ENCODE data around the gene RMI2. TPM values are rescaled to one million over a fixed set of nuclear protein-coding genes. Genes with fewer than 3 reads are reported as not detected.

Gene RMI2
- total RNA-seq, 1 experiment from 2014 or later = 57.7 TPM

- DNase-seq (ENCODE audit: low read depth) = no peak
- in situ Hi-C loops (cut with HindIII; ENCODE audit: low pct_unique_long_range_greater_than_20kb, low sequenced_read_pairs) = no loop called here
Observed at GRCh38 chr16:11347831-11348230, 2.6 kb downstream of the RMI2 start.

GRCh38 chr16:11348737-11349598 lies 3.7 kb downstream of the RMI2 start:
- in situ Hi-C loops (cut with HindIII; ENCODE audit: low pct_unique_long_range_greater_than_20kb, low sequenced_read_pairs) = no loop called here
- no peak for DNase-seq (ENCODE audit: low read depth)

GRCh38 chr16:11349599-11350276 lies 4.5 kb downstream of the RMI2 start:
- no peak for DNase-seq (ENCODE audit: low read depth)
- in situ Hi-C loops (cut with HindIII; ENCODE audit: low pct_unique_long_range_greater_than_20kb, low sequenced_read_pairs) = no loop called here

- in situ Hi-C loops (cut with HindIII; ENCODE audit: low pct_unique_long_range_greater_than_20kb, low sequenced_read_pairs) = no loop called here
- no peak for DNase-seq (ENCODE audit: low read depth)
Observed at GRCh38 chr16:11350519-11350918, 5.3 kb downstream of the RMI2 start.

GRCh38 chr16:11350921-11351335 lies 5.7 kb downstream of the RMI2 start:
- in situ Hi-C loops (cut with HindIII; ENCODE audit: low pct_unique_long_range_greater_than_20kb, low sequenced_read_pairs) = no loop called here
- DNase-seq (ENCODE audit: low read depth) = no peak

GRCh38 chr16:11353158-11353557 lies 7.9 kb downstream of the RMI2 start:
- in situ Hi-C loops (cut with HindIII; ENCODE audit: low pct_unique_long_range_greater_than_20kb, low sequenced_read_pairs) = no loop called here
- no peak for DNase-seq (ENCODE audit: low read depth)

- no peak for DNase-seq (ENCODE audit: low read depth)
- in situ Hi-C loops (cut with HindIII; ENCODE audit: low pct_unique_long_range_greater_than_20kb, low sequenced_read_pairs) = no loop called here
Observed at GRCh38 chr16:11354407-11354732, 9.1 kb downstream of the RMI2 start.

- in situ Hi-C loops (cut with HindIII; ENCODE audit: low pct_unique_long_range_greater_than_20kb, low sequenced_read_pairs) = no loop called here
Observed at GRCh38 chr16:11354733-11355574, 9.7 kb downstream of the RMI2 start.

GRCh38 chr16:11355862-11356261 lies 10.6 kb downstream of the RMI2 start:
- DNase-seq (ENCODE audit: low read depth) = no peak
- in situ Hi-C loops (cut with HindIII; ENCODE audit: low pct_unique_long_range_greater_than_20kb, low sequenced_read_pairs) = no loop called here

More at GRCh38 chr16:11354733-11355574, 9.7 kb downstream of the RMI2 start:
- no peak for DNase-seq (ENCODE audit: low read depth)

- in situ Hi-C loops (cut with HindIII; ENCODE audit: low pct_unique_long_range_greater_than_20kb, low sequenced_read_pairs) = no loop called here
- no peak for DNase-seq (ENCODE audit: low read depth)
Observed at GRCh38 chr16:11356573-11357331, 11.5 kb downstream of the RMI2 start.

GRCh38 chr16:11358531-11358930 lies 13.3 kb downstream of the RMI2 start:
- in situ Hi-C loops (cut with HindIII; ENCODE audit: low pct_unique_long_range_greater_than_20kb, low sequenced_read_pairs) = no loop called here
- no peak for DNase-seq (ENCODE audit: low read depth)

GRCh38 chr16:11359370-11359769 lies 14.1 kb downstream of the RMI2 start:
- peak; percentile 66 for DNase-seq (ENCODE audit: low read depth)
- in situ Hi-C loops (cut with HindIII; ENCODE audit: low pct_unique_long_range_greater_than_20kb, low sequenced_read_pairs) = no loop called here

GRCh38 chr16:11360641-11361373 lies 15.5 kb downstream of the RMI2 start:
- no peak for DNase-seq (ENCODE audit: low read depth)
- in situ Hi-C loops (cut with HindIII; ENCODE audit: low pct_unique_long_range_greater_than_20kb, low sequenced_read_pairs) = no loop called here

GRCh38 chr16:11361701-11362451 lies 16.6 kb downstream of the RMI2 start:
- in situ Hi-C loops (cut with HindIII; ENCODE audit: low pct_unique_long_range_greater_than_20kb, low sequenced_read_pairs) = no loop called here
- no peak for DNase-seq (ENCODE audit: low read depth)

GRCh38 chr16:11363927-11364258 lies 18.6 kb downstream of the RMI2 start:
- in situ Hi-C loops (cut with HindIII; ENCODE audit: low pct_unique_long_range_greater_than_20kb, low sequenced_read_pairs) = no loop called here
- no peak for DNase-seq (ENCODE audit: low read depth)

- in situ Hi-C loops (cut with HindIII; ENCODE audit: low pct_unique_long_range_greater_than_20kb, low sequenced_read_pairs) = no loop called here
- DNase-seq (ENCODE audit: low read depth) = peak; percentile 99
Observed at GRCh38 chr16:11367483-11367906, 22.2 kb downstream of the RMI2 start.
